ENCODE measurements around the gene LAMA3.

LAMA3 gene

DNA sequence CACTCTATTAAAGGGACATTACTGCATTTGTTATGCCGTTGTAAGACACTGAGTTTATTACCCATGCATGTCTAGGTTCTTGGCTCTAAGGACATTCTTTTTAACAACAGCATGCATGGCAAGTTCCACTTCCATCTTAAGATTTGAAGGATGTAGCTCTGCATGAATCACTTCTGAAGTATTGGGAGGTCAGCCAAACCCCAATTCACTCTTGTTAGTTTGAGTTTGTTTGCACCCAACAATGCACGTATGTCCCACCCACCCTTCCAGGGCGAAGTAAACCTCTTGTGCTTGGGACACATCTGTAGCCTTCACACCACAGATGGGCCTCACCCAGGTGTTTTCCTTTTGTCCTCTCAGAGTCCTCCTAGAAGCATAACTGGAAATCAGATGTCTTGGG, 5.6 kb upstream of the LAMA3 start:
- FAIRE-seq, result no peak
- no peak for DNase-seq (ENCODE audit: insufficient read length, low spot score)
- no peak for TF ChIP-seq POLR2AphosphoS5 (IDR thresholded peaks at IDR 0.05; ENCODE audit: low read depth, low read length)
- TF ChIP-seq TAF1 (IDR thresholded peaks at IDR 0.05; ENCODE audit: low read depth, low read length), result no peak
- TF ChIP-seq SPI1 (IDR thresholded peaks at IDR 0.05; ENCODE audit: low read depth, low read length), result no peak
- no peak for TF ChIP-seq PAX5 (IDR thresholded peaks at IDR 0.05; ENCODE audit: insufficient read depth, low read length, severe bottlenecking)
- no peak for TF ChIP-seq POLR2A (IDR thresholded peaks at IDR 0.05; ENCODE audit: low read depth, low read length)
- TF ChIP-seq POU2F2 (IDR thresholded peaks at IDR 0.05; ENCODE audit: low read depth, low read length), result no peak

DNA sequence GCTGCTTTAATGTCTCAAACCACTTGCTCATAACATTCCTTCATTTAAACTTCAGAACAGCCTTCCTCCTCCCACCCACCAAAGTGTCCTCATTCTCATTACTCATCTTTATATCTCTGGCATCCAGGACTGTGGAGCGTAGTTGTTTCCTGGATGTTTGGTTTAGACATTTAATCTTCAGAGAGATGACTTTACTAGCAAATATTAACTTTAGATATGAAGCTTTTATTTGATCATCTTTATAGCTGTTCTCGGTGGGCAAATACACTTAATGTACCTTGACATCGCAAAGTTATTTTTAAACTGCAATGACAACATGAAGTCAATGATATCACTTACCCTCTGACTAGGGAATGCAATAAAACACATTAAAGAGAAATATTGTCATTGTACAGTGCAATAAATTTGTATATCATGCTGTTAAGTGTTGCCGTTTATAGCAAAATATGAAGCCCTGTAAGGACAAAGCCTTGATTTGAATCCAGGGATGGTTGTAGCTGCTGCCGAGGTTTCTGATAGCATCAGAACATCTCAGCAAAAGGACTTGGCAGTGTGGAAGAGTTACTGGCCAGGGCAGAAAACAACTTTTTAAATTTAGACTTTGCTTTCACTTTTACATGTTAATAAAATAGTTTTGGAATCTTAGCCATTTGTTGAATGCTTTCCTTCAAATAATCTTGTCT, 4.6 kb upstream of the LAMA3 start:
- FAIRE-seq (no peak), DNase-seq (ENCODE audit: insufficient read length, low spot score) (no peak)
- TF ChIP-seq POU2F2 (IDR thresholded peaks at IDR 0.05; ENCODE audit: low read depth, low read length), result no peak
- TF ChIP-seq POLR2AphosphoS5 (IDR thresholded peaks at IDR 0.05; ENCODE audit: low read depth, low read length), result no peak
- TF ChIP-seq TAF1 (IDR thresholded peaks at IDR 0.05; ENCODE audit: low read depth, low read length), result no peak
- no peak for TF ChIP-seq POLR2A (IDR thresholded peaks at IDR 0.05; ENCODE audit: low read depth, low read length)
- no peak for TF ChIP-seq SPI1 (IDR thresholded peaks at IDR 0.05; ENCODE audit: low read depth, low read length)

DNA sequence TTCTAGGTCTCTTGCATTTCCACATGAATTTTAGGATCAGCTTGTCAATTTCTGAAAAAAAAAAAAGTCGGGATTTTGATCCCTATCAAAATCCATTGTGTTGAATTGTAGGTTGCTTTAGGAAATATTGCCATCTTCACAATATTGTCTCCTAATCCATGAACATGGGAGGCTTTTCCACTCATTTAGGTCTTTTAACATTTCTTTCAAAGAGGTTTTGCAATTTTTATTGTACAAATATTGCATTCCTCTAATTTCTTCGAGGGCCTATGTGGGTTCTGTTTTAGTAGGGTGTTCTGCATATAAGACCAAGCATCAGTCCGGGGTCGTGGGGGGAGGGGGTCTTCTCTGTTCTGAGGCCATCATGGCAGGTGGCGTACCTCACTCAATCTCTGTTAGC, 725 bp upstream of the LAMA3 start:
- TF ChIP-seq SPI1 (IDR thresholded peaks at IDR 0.05; ENCODE audit: low read depth, low read length) (no peak), PAX5 (IDR thresholded peaks at IDR 0.05; ENCODE audit: insufficient read depth, low read length, severe bottlenecking) (no peak), TAF1 (IDR thresholded peaks at IDR 0.05; ENCODE audit: low read depth, low read length) (no peak), POLR2AphosphoS5 (IDR thresholded peaks at IDR 0.05; ENCODE audit: low read depth, low read length) (no peak), POLR2A (IDR thresholded peaks at IDR 0.05; ENCODE audit: low read depth, low read length) (no peak), POU2F2 (IDR thresholded peaks at IDR 0.05; ENCODE audit: low read depth, low read length) (no peak)
- FAIRE-seq (no peak), DNase-seq (ENCODE audit: insufficient read length, low spot score) (no peak)

DNA sequence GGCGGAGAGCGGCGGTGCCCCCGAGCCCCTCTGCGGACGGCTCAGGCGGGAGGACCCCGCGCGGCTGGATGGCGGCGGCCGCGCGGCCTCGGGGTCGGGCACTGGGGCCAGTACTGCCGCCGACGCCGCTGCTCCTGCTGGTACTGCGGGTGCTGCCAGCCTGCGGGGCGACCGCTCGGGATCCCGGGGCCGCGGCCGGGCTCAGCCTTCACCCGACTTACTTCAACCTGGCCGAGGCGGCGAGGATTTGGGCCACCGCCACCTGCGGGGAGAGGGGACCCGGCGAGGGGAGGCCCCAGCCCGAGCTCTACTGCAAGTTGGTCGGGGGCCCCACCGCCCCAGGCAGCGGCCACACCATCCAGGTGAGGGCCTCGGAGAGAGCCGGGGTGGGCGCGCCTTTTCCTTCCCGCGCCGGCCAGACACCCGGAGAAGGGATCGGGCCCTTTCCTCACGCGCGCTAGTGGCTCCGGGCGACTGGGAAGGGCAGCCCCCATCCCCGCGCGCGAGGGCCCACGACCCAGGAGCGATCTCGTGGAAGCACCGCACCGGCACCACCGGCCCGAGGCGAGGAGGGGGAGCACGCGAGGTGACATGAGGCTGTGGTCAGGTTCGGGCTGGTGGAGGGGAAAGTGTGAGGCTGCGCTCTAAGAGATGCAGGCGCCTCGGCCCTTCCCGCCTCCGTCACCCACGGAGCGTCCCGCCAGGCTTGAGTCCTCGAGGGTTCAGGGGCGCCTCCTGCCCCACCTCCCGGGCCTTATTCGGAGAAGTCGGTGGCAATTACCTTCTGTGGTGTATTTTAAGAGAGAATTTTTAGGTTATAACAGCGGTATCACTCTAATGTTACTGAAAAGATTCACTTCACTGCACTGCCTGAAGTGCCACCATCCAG, 607 bp downstream of the LAMA3 start:
- no peak for FAIRE-seq
- peak; percentile 45 for DNase-seq (ENCODE audit: insufficient read length, low spot score)
- TF ChIP-seq SPI1 (IDR thresholded peaks at IDR 0.05; ENCODE audit: low read depth, low read length) (no peak), PAX5 (IDR thresholded peaks at IDR 0.05; ENCODE audit: insufficient read depth, low read length, severe bottlenecking) (no peak), POU2F2 (IDR thresholded peaks at IDR 0.05; ENCODE audit: low read depth, low read length) (no peak), TAF1 (IDR thresholded peaks at IDR 0.05; ENCODE audit: low read depth, low read length) (no peak), POLR2AphosphoS5 (IDR thresholded peaks at IDR 0.05; ENCODE audit: low read depth, low read length) (no peak), POLR2A (IDR thresholded peaks at IDR 0.05; ENCODE audit: low read depth, low read length) (no peak)

DNA sequence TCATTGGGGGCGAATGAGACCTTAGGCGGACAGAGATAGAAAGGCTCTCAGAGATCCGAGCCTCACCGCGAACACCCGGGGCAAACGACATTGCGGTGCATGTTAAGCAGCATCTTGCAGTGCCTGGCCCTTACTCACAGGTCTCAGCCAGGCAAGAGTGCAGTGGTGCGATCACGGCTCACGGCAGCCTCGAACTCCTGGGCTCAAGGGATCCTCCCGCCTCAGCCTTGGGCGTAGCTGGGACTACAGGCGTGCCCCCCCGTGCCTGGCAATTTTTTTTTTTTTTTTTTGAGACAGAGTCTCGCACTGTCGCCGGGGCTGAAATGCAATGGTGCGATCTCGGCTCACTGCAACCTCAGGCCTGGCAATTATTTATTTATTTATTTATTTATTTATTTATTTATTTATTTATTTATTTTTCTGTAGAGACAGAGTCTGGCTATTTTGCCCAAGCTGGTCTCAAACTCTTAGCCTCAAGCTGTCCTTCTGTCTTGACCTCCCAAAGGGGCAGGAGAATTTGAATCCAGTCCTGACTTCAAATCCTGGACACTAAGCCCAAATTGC, 1.3 kb downstream of the LAMA3 start:
- FAIRE-seq (no peak), DNase-seq (ENCODE audit: insufficient read length, low spot score) (no peak)
- no peak for TF ChIP-seq POLR2A (IDR thresholded peaks at IDR 0.05; ENCODE audit: low read depth, low read length)
- TF ChIP-seq TAF1 (IDR thresholded peaks at IDR 0.05; ENCODE audit: low read depth, low read length), result no peak

DNA sequence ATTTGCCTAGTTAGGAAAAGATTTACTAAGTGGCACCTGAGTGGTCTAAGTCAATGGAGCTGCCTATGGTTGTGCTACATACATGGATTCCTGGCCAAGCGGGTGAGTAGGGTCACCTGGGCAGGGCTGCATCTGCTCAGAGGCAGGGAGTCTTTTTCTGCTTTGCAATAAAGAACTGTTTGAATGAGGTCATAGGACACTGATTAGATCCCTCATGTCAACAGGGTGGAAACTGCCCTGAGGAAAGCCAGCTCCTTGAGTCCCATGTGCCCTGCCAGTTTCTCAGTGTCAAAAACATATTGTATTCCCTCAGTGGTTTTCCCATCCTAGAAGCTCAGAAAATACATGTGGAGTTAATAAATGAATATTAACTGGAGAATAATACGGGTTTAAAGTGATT, 4.6 kb downstream of the LAMA3 start:
- DNase-seq (ENCODE audit: insufficient read length, low spot score), result no peak
- FAIRE-seq, result no peak

DNA sequence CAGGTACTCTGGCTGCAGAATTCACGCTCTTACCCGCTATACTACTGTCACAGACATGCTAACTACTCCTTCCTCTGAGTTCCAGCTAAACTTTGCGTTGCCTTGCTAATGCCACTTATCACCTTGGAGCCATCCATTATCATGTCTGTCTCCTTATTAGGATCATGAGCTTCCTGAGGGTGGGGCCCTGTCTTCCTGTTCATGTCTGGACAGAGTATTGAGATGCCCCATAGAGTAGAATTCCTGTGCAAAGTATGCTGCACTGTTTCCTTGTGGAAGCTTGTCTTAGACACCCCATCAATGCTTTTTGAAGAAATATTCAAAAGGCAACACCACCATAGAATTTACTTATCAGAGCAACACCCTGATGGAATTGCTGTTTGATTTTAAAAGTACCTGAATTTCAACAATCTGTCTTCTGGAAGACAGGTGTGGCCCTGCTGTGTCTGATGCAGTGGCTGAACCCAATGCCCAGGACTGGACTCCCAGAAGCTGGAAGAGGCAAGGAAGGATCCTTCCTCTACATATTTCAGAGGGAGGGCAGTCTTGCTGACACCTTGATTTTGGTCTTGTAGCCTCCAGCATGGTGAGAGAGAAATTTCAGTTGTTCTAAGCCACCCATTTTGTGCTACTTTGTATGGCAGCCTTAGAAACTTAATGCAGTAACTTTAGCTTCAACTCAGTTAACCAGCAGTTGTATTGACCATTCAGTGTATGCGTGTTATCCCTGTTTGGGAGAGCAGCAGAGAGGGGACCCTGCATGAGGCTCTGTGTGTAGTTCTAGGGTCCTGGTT, 5.6 kb downstream of the LAMA3 start:
- no peak for TF ChIP-seq POU2F2 (IDR thresholded peaks at IDR 0.05; ENCODE audit: low read depth, low read length)
- no peak for TF ChIP-seq POLR2A (IDR thresholded peaks at IDR 0.05; ENCODE audit: low read depth, low read length)
- TF ChIP-seq SPI1 (IDR thresholded peaks at IDR 0.05; ENCODE audit: low read depth, low read length), result no peak
- no peak for TF ChIP-seq TAF1 (IDR thresholded peaks at IDR 0.05; ENCODE audit: low read depth, low read length)
- no peak for TF ChIP-seq POLR2AphosphoS5 (IDR thresholded peaks at IDR 0.05; ENCODE audit: low read depth, low read length)
- TF ChIP-seq PAX5 (IDR thresholded peaks at IDR 0.05; ENCODE audit: insufficient read depth, low read length, severe bottlenecking), result no peak
- DNase-seq (ENCODE audit: insufficient read length, low spot score) (no peak), FAIRE-seq (peak; percentile 16)

More for the DNA sequence above, 4.6 kb downstream of the LAMA3 start:
- TF ChIP-seq PAX5 (IDR thresholded peaks at IDR 0.05; ENCODE audit: insufficient read depth, low read length, severe bottlenecking) (no peak), POLR2AphosphoS5 (IDR thresholded peaks at IDR 0.05; ENCODE audit: low read depth, low read length) (no peak), TAF1 (IDR thresholded peaks at IDR 0.05; ENCODE audit: low read depth, low read length) (no peak), POU2F2 (IDR thresholded peaks at IDR 0.05; ENCODE audit: low read depth, low read length) (no peak), SPI1 (IDR thresholded peaks at IDR 0.05; ENCODE audit: low read depth, low read length) (no peak), POLR2A (IDR thresholded peaks at IDR 0.05; ENCODE audit: low read depth, low read length) (no peak)

DNA sequence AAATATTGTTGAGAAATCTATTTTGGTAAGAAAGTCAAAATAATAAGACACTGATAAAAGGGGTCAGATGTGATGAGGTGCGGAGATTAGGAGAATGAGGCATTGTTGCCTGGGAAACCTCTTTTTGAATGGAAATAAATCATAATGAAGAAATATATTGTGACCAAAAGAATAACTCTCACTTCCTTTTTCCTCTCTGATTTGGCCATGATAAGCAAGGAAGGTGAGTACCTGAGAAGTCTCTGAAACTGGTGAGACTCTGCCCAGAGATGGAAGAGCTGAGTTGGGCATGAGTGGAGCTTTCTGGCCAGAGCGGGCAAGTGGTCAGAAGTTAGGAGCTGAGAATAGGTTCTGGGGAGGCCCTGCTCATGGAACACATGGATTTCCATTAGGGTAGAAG, 11.8 kb downstream of the LAMA3 start:
- no peak for TF ChIP-seq POU2F2 (IDR thresholded peaks at IDR 0.05; ENCODE audit: low read depth, low read length)
- TF ChIP-seq POLR2A (IDR thresholded peaks at IDR 0.05; ENCODE audit: low read depth, low read length), result no peak
- peak; percentile 95 for TF ChIP-seq SPI1 (IDR thresholded peaks at IDR 0.05; ENCODE audit: low read depth, low read length)
- FAIRE-seq (no peak), DNase-seq (ENCODE audit: insufficient read length, low spot score) (no peak)

DNA sequence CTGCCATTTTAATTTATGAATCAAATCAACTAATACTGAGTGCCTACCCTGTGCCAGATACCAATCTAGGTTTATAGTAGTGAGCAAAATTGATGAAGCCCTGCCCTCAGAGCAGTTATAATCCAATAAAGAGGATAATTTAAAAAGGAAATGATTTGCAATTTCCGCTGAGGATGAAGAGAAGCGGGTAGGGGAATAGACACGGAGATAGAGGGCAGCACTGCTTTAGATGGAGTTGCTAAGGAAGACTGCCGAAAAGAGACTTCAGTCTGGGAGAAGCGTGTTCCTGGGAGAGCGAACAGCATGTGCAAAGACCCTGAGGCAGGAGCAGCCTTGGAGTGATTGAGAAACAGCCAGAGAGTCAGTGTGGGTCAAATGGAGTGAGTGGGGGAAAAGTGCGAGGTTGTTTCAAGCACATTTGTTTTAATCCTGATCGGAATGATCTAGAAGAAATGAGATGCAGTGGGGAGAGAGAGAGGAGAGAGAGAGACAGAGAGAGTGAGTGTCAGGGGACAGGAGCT, 12.4 kb downstream of the LAMA3 start:
- no peak for FAIRE-seq
- TF ChIP-seq POLR2A (IDR thresholded peaks at IDR 0.05; ENCODE audit: low read depth, low read length), result no peak
- TF ChIP-seq PAX5 (IDR thresholded peaks at IDR 0.05; ENCODE audit: insufficient read depth, low read length, severe bottlenecking), result no peak
- TF ChIP-seq POLR2AphosphoS5 (IDR thresholded peaks at IDR 0.05; ENCODE audit: low read depth, low read length), result no peak
- TF ChIP-seq TAF1 (IDR thresholded peaks at IDR 0.05; ENCODE audit: low read depth, low read length), result no peak
- no peak for TF ChIP-seq POU2F2 (IDR thresholded peaks at IDR 0.05; ENCODE audit: low read depth, low read length)
- TF ChIP-seq SPI1 (IDR thresholded peaks at IDR 0.05; ENCODE audit: low read depth, low read length), result no peak
- DNase-seq (ENCODE audit: insufficient read length, low spot score), result no peak

All from GM12891 (cell line).